ENCODE data around the gene SEC16B.

SEC16B gene

DNA sequence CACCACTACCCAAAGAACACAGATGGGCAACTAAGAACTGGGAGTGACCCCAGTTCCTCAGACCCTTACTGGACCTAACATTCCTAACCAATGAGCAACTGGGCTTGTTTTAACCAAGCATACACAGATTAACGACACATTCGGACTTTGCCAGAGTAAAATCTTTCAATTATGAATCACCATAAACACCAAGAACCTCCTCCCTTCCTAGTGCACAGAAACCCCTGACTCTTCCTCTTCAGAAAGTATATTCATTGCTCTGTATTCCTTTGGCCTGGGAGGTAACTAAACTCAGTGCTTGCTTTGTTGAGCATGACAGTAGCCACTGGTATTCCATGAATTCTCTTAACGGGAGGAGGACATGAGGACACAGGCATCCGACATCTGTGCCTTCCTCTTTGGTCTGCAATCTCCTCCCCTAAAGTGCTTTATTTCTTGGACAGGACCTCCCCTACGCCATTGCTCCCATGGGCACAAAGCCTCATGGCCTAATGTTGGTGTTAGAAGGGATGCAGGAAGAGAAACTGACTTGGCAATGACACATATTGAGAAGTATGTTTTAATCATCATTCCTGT lies 42.7 kb downstream of the SEC16B start:
- no peak for DNase-seq (ENCODE audit: low read depth)
- no peak overlapping the region for H3K4me3 ChIP-seq (ENCODE audit: low read depth, low read length)
- no peak for TF ChIP-seq CTCF (IDR thresholded peaks at IDR 0.05; ENCODE audit: control insufficient read depth, extremely low read depth, insufficient read depth)

DNA sequence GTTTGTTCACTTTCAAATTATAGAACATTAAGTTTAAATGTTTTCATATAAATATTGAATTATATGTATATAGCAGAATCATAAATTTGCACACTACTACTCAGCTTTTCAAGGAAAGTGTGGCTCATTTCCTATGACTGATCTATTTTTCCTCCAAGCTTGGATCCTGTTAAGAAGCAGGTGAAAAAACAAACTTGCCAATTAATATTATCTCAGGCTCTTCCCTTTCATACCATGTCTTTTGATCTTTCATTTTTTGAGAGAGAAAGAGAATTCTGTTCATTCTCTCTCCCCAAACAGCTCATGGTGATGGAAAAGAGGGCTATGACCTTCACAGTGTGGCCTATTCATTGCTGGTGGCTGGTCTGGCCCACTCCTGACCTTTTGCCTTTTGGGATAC lies 43.7 kb downstream of the SEC16B start:
- no peak for TF ChIP-seq CTCF (IDR thresholded peaks at IDR 0.05; ENCODE audit: control insufficient read depth, extremely low read depth, insufficient read depth)
- H3K4me3 ChIP-seq (ENCODE audit: low read depth, low read length): no peak overlapping the region
- DNase-seq (ENCODE audit: low read depth): no peak

DNA sequence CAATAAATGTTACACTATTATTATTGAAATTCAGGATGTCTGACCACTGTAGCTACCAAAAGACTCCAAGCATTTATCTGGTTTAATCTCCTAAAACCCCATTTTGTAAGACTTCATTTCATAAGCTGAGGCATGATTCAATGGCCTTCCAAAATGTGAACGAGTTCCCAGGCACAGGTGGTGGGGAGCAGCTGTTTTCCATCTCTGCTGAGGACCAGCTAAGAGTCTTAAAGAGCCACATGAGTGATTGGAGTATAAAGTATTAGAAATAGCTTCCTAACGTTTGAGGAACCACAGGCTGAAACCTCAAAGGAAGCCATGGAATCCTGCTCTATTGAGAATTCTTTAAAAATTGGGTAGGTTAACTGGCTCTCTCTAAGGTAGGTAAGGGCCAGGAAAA lies 44.9 kb downstream of the SEC16B start:
- H3K4me3 ChIP-seq (ENCODE audit: low read depth, low read length): no peak overlapping the region
- TF ChIP-seq CTCF (IDR thresholded peaks at IDR 0.05; ENCODE audit: control insufficient read depth, extremely low read depth, insufficient read depth): no peak
- DNase-seq (ENCODE audit: low read depth): no peak

GRCh38 chr1:177923441-177923840 lies 46.4 kb downstream of the SEC16B start:
- no peak for TF ChIP-seq CTCF (IDR thresholded peaks at IDR 0.05; ENCODE audit: control insufficient read depth, extremely low read depth, insufficient read depth)
- H3K4me3 ChIP-seq (ENCODE audit: low read depth, low read length): no peak overlapping the region
- DNase-seq (ENCODE audit: low read depth): no peak

DNA sequence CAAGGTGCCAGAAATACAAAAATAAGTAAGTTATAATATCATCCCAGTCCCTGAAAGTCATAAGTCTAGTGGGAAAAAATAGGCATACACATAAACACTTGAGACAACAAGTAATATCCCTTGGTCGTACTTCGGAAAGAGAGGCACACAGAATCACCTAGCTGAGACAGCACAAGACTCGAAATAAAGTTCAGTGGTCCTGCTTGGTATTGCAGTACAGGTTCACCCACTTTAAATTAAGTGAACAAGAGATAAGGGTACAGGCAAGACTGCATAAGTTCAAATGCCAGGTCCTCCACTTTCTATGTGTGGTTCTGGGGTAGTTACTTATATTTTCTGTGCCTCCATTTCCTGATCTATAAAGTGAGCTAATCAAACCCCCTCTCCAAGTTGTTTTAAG lies 47.6 kb downstream of the SEC16B start:
- no peak overlapping the region for H3K4me3 ChIP-seq (ENCODE audit: low read depth, low read length)
- no peak for DNase-seq (ENCODE audit: low read depth)
- no peak for TF ChIP-seq CTCF (IDR thresholded peaks at IDR 0.05; ENCODE audit: control insufficient read depth, extremely low read depth, insufficient read depth)

DNA sequence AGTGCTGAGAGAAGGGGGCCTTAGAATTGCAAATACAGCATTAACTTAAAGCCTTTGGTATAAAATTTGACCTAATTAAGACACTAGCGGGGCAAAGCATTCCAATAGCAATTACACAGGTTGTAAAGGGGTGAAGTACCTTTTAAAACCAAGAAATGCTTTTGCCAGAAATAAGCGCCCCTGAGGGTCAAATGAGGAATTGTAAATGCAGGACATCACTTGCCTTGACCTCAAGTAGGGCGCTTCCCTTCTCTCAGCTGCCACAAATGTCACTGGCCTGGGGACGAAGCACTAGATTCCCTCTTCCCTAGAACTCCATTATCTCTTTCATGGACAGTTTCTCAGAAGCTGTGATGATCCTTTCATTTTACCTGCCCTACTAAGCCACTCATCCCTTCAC lies 48.3 kb downstream of the SEC16B start:
- no peak for TF ChIP-seq CTCF (IDR thresholded peaks at IDR 0.05; ENCODE audit: control insufficient read depth, extremely low read depth, insufficient read depth)
- H3K4me3 ChIP-seq (ENCODE audit: low read depth, low read length): no peak overlapping the region
- DNase-seq (ENCODE audit: low read depth): no peak

DNA sequence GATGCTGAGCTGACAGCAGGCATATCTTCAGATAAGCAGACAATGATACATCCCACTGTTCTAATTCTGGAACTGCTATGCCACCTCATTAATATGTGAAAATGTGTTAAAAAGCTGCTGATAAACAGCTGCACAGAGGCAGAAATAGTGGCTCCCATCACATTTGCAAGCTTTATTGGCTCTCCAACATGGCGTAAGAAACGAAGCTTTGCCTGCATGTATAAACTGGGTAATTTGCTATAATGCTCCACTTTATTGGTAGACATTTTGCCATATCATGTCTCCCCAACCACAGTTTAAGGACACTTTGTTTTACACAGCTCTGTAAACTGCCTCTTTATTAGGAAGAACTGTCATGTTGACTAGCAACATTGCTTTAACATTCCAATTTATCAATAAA lies 49.8 kb downstream of the SEC16B start:
- TF ChIP-seq CTCF (IDR thresholded peaks at IDR 0.05; ENCODE audit: control insufficient read depth, extremely low read depth, insufficient read depth): no peak
- no peak for DNase-seq (ENCODE audit: low read depth)
- H3K4me3 ChIP-seq (ENCODE audit: low read depth, low read length): no peak overlapping the region
